ENCODE results near the gene POU6F2.

The POU6F2 gene

GRCh38 chr7:39240864-39241263 lies 263.2 kb downstream of the POU6F2 start:
- TF ChIP-seq CTCF (IDR thresholded peaks at IDR 0.05; ENCODE audit: poor library complexity, severe bottlenecking): no peak

GRCh38 chr7:39247576-39247975 lies 269.9 kb downstream of the POU6F2 start:
- ATAC-seq (ENCODE audit: low read depth): no peak
- Histone ChIP-seq H3K27ac (ENCODE audit: poor library complexity, severe bottlenecking) (no peak overlapping the region), H3K36me3 (ENCODE audit: low read depth) (no peaks in the 10 kb centered on the region), H3K27me3 (ENCODE audit: insufficient read depth, poor library complexity, severe bottlenecking) (no peaks in the 10 kb centered on the region), H3K9me3 (ENCODE audit: severe bottlenecking) (no peaks in the 10 kb centered on the region), H3K4me1 (ENCODE audit: insufficient read depth, poor library complexity, severe bottlenecking) (no peaks in the 10 kb centered on the region), H3K4me3 (ENCODE audit: severe bottlenecking) (no peak overlapping the region)
- no peak for DNase-seq (ENCODE audit: low spot score)
- no peak for TF ChIP-seq CTCF (IDR thresholded peaks at IDR 0.05; ENCODE audit: poor library complexity, severe bottlenecking)

More at GRCh38 chr7:39240864-39241263, 263.2 kb downstream of the POU6F2 start:
- no peak overlapping the region for H3K27ac ChIP-seq (ENCODE audit: poor library complexity, severe bottlenecking)
- no peak overlapping the region for H3K4me3 ChIP-seq (ENCODE audit: severe bottlenecking)
- peaks cover 2% of the 10 kb centered on the region for H3K27me3 ChIP-seq (ENCODE audit: insufficient read depth, poor library complexity, severe bottlenecking)
- H3K4me1 ChIP-seq (ENCODE audit: insufficient read depth, poor library complexity, severe bottlenecking): no peaks in the 10 kb centered on the region
- no peaks in the 10 kb centered on the region for H3K9me3 ChIP-seq (ENCODE audit: severe bottlenecking)
- DNase-seq (ENCODE audit: low spot score) (no peak), ATAC-seq (ENCODE audit: low read depth) (no peak)
- no peaks in the 10 kb centered on the region for H3K36me3 ChIP-seq (ENCODE audit: low read depth)

- DNase-seq (ENCODE audit: low spot score) (no peak), ATAC-seq (ENCODE audit: low read depth) (no peak)
- no peak for TF ChIP-seq CTCF (IDR thresholded peaks at IDR 0.05; ENCODE audit: poor library complexity, severe bottlenecking)
- Histone ChIP-seq H3K27me3 (ENCODE audit: insufficient read depth, poor library complexity, severe bottlenecking) (no peaks in the 10 kb centered on the region), H3K27ac (ENCODE audit: poor library complexity, severe bottlenecking) (no peak overlapping the region), H3K4me1 (ENCODE audit: insufficient read depth, poor library complexity, severe bottlenecking) (no peaks in the 10 kb centered on the region), H3K36me3 (ENCODE audit: low read depth) (no peaks in the 10 kb centered on the region), H3K9me3 (ENCODE audit: severe bottlenecking) (no peaks in the 10 kb centered on the region), H3K4me3 (ENCODE audit: severe bottlenecking) (no peak overlapping the region)
Measured at GRCh38 chr7:39248041-39248691, 270.5 kb downstream of the POU6F2 start.

GRCh38 chr7:39248692-39249090 lies 271.0 kb downstream of the POU6F2 start:
- no peak for ATAC-seq (ENCODE audit: low read depth)
- Histone ChIP-seq H3K36me3 (ENCODE audit: low read depth) (no peaks in the 10 kb centered on the region), H3K4me1 (ENCODE audit: insufficient read depth, poor library complexity, severe bottlenecking) (no peaks in the 10 kb centered on the region), H3K9me3 (ENCODE audit: severe bottlenecking) (no peaks in the 10 kb centered on the region), H3K27me3 (ENCODE audit: insufficient read depth, poor library complexity, severe bottlenecking) (no peaks in the 10 kb centered on the region), H3K27ac (ENCODE audit: poor library complexity, severe bottlenecking) (no peak overlapping the region), H3K4me3 (ENCODE audit: severe bottlenecking) (no peak overlapping the region)
- DNase-seq (ENCODE audit: low spot score): no peak
- TF ChIP-seq CTCF (IDR thresholded peaks at IDR 0.05; ENCODE audit: poor library complexity, severe bottlenecking): no peak

GRCh38 chr7:39249635-39250152 lies 272.0 kb downstream of the POU6F2 start:
- no peak for ATAC-seq (ENCODE audit: low read depth)
- no peaks in the 10 kb centered on the region for H3K4me1 ChIP-seq (ENCODE audit: insufficient read depth, poor library complexity, severe bottlenecking)
- H3K9me3 ChIP-seq (ENCODE audit: severe bottlenecking): no peaks in the 10 kb centered on the region
- no peak overlapping the region for H3K27ac ChIP-seq (ENCODE audit: poor library complexity, severe bottlenecking)
- no peak for TF ChIP-seq CTCF (IDR thresholded peaks at IDR 0.05; ENCODE audit: poor library complexity, severe bottlenecking)
- no peaks in the 10 kb centered on the region for H3K27me3 ChIP-seq (ENCODE audit: insufficient read depth, poor library complexity, severe bottlenecking)
- H3K4me3 ChIP-seq (ENCODE audit: severe bottlenecking): no peak overlapping the region
- H3K36me3 ChIP-seq (ENCODE audit: low read depth): no peaks in the 10 kb centered on the region
- DNase-seq (ENCODE audit: low spot score): no peak

Data from RWPE2 (cell line).